ENCODE data around the gene GUCY2C. TPM values are rescaled to one million over a fixed set of nuclear protein-coding genes. Genes with fewer than 3 reads are reported as not detected.
A peak's percentile ranks its signal among the peaks of the same experiment; 100 is the strongest.

Gene GUCY2C
- total and polyA plus RNA-seq, 10 of the 15 experiments (the other 5 are each of a cell fraction or from before 2014, with no cell fraction given) = 0.08 to 0.60 (median 0.17) TPM

DNA sequence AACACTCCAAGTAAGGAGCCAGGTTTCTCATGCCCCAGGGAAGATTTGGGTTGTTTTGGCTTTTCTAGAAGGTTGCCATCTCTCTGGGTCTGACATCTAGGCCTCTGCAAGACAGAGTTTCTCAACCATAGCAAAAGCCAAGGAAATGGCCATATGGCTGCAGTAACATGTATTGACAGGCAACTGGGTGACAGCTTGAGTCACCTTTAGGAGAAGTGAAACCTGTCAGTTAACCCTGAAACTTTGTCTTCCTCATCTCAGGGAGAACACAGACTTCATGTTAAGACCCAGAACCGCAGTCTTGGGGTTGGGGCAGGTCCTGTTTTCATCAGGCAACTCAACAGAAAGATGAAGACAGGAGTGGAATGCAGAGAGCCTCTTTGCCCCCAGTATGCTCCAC lies 82.7 kb downstream of the GUCY2C start (continued):
- TF ChIP-seq, protein P1, sequence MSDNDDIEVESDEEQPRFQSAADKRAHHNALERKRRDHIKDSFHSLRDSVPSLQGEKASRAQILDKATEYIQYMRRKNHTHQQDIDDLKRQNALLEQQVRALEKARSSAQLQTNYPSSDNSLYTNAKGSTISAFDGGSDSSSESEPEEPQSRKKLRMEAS (IDR thresholded peaks at IDR 0.05; ENCODE audit: low read depth, low read length) = no peak
- TF ChIP-seq, protein P2, sequence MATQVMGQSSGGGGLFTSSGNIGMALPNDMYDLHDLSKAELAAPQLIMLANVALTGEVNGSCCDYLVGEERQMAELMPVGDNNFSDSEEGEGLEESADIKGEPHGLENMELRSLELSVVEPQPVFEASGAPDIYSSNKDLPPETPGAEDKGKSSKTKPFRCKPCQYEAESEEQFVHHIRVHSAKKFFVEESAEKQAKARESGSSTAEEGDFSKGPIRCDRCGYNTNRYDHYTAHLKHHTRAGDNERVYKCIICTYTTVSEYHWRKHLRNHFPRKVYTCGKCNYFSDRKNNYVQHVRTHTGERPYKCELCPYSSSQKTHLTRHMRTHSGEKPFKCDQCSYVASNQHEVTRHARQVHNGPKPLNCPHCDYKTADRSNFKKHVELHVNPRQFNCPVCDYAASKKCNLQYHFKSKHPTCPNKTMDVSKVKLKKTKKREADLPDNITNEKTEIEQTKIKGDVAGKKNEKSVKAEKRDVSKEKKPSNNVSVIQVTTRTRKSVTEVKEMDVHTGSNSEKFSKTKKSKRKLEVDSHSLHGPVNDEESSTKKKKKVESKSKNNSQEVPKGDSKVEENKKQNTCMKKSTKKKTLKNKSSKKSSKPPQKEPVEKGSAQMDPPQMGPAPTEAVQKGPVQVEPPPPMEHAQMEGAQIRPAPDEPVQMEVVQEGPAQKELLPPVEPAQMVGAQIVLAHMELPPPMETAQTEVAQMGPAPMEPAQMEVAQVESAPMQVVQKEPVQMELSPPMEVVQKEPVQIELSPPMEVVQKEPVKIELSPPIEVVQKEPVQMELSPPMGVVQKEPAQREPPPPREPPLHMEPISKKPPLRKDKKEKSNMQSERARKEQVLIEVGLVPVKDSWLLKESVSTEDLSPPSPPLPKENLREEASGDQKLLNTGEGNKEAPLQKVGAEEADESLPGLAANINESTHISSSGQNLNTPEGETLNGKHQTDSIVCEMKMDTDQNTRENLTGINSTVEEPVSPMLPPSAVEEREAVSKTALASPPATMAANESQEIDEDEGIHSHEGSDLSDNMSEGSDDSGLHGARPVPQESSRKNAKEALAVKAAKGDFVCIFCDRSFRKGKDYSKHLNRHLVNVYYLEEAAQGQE (IDR thresholded peaks at IDR 0.05; ENCODE audit: low read depth, low read length) = 0 out of 2 replicates have a peak, but pooled peaks have one; percentile 14
- TF ChIP-seq, protein P3, sequence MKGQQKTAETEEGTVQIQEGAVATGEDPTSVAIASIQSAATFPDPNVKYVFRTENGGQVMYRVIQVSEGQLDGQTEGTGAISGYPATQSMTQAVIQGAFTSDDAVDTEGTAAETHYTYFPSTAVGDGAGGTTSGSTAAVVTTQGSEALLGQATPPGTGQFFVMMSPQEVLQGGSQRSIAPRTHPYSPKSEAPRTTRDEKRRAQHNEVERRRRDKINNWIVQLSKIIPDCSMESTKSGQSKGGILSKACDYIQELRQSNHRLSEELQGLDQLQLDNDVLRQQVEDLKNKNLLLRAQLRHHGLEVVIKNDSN (IDR thresholded peaks at IDR 0.05; ENCODE audit: borderline replicate concordance, extremely low read length, insufficient read depth, low read depth, low read length) = no peak
- TF ChIP-seq SIN3A (IDR thresholded peaks at IDR 0.05; ENCODE audit: low read depth, low read length) = no peak
- 0 out of 2 replicates have a peak, but pooled peaks have one; percentile 21 for TF ChIP-seq ZNF24 (IDR thresholded peaks at IDR 0.05)
- TF ChIP-seq STAT3 (IDR thresholded peaks at IDR 0.05; ENCODE audit: low read depth, low read length) = no peak
- TF ChIP-seq TARDBP (IDR thresholded peaks at IDR 0.05; ENCODE audit: borderline replicate concordance) = peak; percentile 80; the same call in 1 of the 2 replicates
- no peak for TF ChIP-seq BRCA1 (IDR thresholded peaks at IDR 0.05; ENCODE audit: low read depth, low read length)
- TF ChIP-seq, protein P4, sequence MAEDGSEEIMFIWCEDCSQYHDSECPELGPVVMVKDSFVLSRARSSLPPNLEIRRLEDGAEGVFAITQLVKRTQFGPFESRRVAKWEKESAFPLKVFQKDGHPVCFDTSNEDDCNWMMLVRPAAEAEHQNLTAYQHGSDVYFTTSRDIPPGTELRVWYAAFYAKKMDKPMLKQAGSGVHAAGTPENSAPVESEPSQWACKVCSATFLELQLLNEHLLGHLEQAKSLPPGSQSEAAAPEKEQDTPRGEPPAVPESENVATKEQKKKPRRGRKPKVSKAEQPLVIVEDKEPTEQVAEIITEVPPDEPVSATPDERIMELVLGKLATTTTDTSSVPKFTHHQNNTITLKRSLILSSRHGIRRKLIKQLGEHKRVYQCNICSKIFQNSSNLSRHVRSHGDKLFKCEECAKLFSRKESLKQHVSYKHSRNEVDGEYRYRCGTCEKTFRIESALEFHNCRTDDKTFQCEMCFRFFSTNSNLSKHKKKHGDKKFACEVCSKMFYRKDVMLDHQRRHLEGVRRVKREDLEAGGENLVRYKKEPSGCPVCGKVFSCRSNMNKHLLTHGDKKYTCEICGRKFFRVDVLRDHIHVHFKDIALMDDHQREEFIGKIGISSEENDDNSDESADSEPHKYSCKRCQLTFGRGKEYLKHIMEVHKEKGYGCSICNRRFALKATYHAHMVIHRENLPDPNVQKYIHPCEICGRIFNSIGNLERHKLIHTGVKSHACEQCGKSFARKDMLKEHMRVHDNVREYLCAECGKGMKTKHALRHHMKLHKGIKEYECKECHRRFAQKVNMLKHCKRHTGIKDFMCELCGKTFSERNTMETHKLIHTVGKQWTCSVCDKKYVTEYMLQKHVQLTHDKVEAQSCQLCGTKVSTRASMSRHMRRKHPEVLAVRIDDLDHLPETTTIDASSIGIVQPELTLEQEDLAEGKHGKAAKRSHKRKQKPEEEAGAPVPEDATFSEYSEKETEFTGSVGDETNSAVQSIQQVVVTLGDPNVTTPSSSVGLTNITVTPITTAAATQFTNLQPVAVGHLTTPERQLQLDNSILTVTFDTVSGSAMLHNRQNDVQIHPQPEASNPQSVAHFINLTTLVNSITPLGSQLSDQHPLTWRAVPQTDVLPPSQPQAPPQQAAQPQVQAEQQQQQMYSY (CRISPR knock-in tag; IDR thresholded peaks at IDR 0.05) = no peak
- no peak for TF ChIP-seq FOS (IDR thresholded peaks at IDR 0.05; ENCODE audit: borderline replicate concordance, extremely low read depth, insufficient read length)
- no peak for TF ChIP-seq ZNF207 (IDR thresholded peaks at IDR 0.05; ENCODE audit: borderline replicate concordance)
- peak; percentile 81 for TF ChIP-seq NBN (IDR thresholded peaks at IDR 0.05)
- TF ChIP-seq IKZF1 (conservative IDR thresholded peaks at IDR 0.05) = peak; percentile 92
- TF ChIP-seq, protein P5, sequence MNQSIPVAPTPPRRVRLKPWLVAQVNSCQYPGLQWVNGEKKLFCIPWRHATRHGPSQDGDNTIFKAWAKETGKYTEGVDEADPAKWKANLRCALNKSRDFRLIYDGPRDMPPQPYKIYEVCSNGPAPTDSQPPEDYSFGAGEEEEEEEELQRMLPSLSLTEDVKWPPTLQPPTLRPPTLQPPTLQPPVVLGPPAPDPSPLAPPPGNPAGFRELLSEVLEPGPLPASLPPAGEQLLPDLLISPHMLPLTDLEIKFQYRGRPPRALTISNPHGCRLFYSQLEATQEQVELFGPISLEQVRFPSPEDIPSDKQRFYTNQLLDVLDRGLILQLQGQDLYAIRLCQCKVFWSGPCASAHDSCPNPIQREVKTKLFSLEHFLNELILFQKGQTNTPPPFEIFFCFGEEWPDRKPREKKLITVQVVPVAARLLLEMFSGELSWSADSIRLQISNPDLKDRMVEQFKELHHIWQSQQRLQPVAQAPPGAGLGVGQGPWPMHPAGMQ (IDR thresholded peaks at IDR 0.05; ENCODE audit: borderline replicate concordance) = no peak
- no peak for TF ChIP-seq PAX8 (IDR thresholded peaks at IDR 0.05)
- no peak for TF ChIP-seq LARP7 (IDR thresholded peaks at IDR 0.05)
- TF ChIP-seq, protein P6, sequence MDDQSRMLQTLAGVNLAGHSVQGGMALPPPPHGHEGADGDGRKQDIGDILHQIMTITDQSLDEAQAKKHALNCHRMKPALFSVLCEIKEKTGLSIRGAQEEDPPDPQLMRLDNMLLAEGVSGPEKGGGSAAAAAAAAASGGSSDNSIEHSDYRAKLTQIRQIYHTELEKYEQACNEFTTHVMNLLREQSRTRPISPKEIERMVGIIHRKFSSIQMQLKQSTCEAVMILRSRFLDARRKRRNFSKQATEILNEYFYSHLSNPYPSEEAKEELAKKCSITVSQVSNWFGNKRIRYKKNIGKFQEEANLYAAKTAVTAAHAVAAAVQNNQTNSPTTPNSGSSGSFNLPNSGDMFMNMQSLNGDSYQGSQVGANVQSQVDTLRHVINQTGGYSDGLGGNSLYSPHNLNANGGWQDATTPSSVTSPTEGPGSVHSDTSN (IDR thresholded peaks at IDR 0.05; ENCODE audit: insufficient replicate concordance, low read depth, low read length) = peak; percentile 91
- TF ChIP-seq MTA2 (IDR thresholded peaks at IDR 0.05; ENCODE audit: low read depth) = peak; percentile 90

Measured in GM12878 (cell line).